Ishikawa (cell line): Measurements from ENCODE around the gene EPHA6.

Experiments used
- CEBPB ChIP-seq: IDR thresholded peaks from 2 replicates; pipeline ENCODE4 v1.6.1; 2012
- CREB1 ChIP-seq: IDR thresholded peaks from 2 replicates; pipeline ENCODE4 v1.6.1; 2012; ENCODE audit warnings: low read depth
- EGR1 ChIP-seq: IDR thresholded peaks from 2 replicates; pipeline ENCODE4 v1.6.1; 2012
- EP300 ChIP-seq: IDR thresholded peaks from 2 replicates; pipeline ENCODE4 v1.6.1; 2012; ENCODE audit warnings: borderline replicate concordance
- FOXM1 ChIP-seq: IDR thresholded peaks from 2 replicates; pipeline ENCODE4 v1.6.1; 2012; ENCODE audit warnings: low read depth, borderline replicate concordance
- MAX ChIP-seq: IDR thresholded peaks from 2 replicates; pipeline ENCODE4 v1.6.1; 2012
- NFIC ChIP-seq: IDR thresholded peaks from 2 replicates; pipeline ENCODE4 v1.6.1; 2012
- RAD21 ChIP-seq: IDR thresholded peaks from 2 replicates; pipeline ENCODE4 v1.6.1; 2012; ENCODE audit warnings: low read depth
- TAF1 ChIP-seq: IDR thresholded peaks from 2 replicates; pipeline ENCODE4 v1.6.1; 2012; ENCODE audit warnings: low read depth, mild to moderate bottlenecking
- TCF12 ChIP-seq: IDR thresholded peaks from 2 replicates; pipeline ENCODE4 v1.6.1; 2012; ENCODE audit warnings: low read depth
- TEAD4 ChIP-seq: IDR thresholded peaks from 2 replicates; pipeline ENCODE4 v1.6.1; 2012
- USF1 ChIP-seq: IDR thresholded peaks from 2 replicates; pipeline ENCODE4 v1.6.1; 2012
- YY1 ChIP-seq: IDR thresholded peaks from 2 replicates; pipeline ENCODE4 v1.6.1; 2012; ENCODE audit warnings: low read depth
- ZBTB7A ChIP-seq: IDR thresholded peaks from 2 replicates; pipeline ENCODE4 v1.6.1; 2012; ENCODE audit warnings: low read depth
- TF ChIP-seq, protein P1 (sequence below): IDR thresholded peaks from 2 replicates; pipeline ENCODE4 v1.6.1; 2012; ENCODE audit warnings: low read depth, mild to moderate bottlenecking

EPHA6 gene

DNA sequence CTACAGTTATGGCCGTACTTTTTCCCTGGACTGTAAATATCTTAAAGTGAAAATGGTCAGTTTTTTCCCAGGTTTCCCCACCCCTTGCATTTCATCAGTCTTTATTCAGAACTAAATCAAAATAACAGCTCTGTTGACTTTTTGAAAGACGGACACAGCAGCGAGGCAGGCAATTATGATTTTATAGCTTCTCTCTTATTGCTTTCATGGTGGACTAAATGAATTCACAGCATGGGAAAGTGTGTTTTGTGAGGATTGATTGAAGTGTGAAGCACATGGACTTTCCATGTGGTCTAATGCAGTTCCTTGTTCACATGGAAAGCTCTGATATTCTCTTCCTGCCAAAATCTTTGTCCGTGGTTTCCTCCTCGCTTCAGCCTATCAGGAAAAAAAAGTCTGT, 681.5 kb downstream of the EPHA6 start:
- TF ChIP-seq EGR1 (no peak), RAD21 (no peak), EP300 (no peak), YY1 (no peak), CREB1 (no peak), USF1 (no peak), TCF12 (no peak), ZBTB7A (no peak), MAX (no peak), TAF1 (no peak), TEAD4 (no peak), CEBPB (no peak), NFIC (no peak), FOXM1 (no peak)
- TF ChIP-seq, protein P1, sequence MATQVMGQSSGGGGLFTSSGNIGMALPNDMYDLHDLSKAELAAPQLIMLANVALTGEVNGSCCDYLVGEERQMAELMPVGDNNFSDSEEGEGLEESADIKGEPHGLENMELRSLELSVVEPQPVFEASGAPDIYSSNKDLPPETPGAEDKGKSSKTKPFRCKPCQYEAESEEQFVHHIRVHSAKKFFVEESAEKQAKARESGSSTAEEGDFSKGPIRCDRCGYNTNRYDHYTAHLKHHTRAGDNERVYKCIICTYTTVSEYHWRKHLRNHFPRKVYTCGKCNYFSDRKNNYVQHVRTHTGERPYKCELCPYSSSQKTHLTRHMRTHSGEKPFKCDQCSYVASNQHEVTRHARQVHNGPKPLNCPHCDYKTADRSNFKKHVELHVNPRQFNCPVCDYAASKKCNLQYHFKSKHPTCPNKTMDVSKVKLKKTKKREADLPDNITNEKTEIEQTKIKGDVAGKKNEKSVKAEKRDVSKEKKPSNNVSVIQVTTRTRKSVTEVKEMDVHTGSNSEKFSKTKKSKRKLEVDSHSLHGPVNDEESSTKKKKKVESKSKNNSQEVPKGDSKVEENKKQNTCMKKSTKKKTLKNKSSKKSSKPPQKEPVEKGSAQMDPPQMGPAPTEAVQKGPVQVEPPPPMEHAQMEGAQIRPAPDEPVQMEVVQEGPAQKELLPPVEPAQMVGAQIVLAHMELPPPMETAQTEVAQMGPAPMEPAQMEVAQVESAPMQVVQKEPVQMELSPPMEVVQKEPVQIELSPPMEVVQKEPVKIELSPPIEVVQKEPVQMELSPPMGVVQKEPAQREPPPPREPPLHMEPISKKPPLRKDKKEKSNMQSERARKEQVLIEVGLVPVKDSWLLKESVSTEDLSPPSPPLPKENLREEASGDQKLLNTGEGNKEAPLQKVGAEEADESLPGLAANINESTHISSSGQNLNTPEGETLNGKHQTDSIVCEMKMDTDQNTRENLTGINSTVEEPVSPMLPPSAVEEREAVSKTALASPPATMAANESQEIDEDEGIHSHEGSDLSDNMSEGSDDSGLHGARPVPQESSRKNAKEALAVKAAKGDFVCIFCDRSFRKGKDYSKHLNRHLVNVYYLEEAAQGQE: no peak

- TF ChIP-seq FOXM1 (no peak), MAX (no peak), TCF12 (no peak), RAD21 (no peak), TAF1 (no peak), EGR1 (no peak), ZBTB7A (no peak), YY1 (no peak), CREB1 (no peak), CEBPB (no peak), USF1 (no peak), TEAD4 (no peak), NFIC (no peak), EP300 (no peak)
- TF ChIP-seq, protein P1: no peak
Observed at GRCh38 chr3:97497138-97497537, 682.7 kb downstream of the EPHA6 start.

- TF ChIP-seq TCF12: no peak
- no peak for TF ChIP-seq MAX
- no peak for TF ChIP-seq EP300
- no peak for TF ChIP-seq TAF1
- TF ChIP-seq, protein P1: no peak
- no peak for TF ChIP-seq EGR1
- no peak for TF ChIP-seq FOXM1
Observed at GRCh38 chr3:97504463-97504862, 690.1 kb downstream of the EPHA6 start.

DNA sequence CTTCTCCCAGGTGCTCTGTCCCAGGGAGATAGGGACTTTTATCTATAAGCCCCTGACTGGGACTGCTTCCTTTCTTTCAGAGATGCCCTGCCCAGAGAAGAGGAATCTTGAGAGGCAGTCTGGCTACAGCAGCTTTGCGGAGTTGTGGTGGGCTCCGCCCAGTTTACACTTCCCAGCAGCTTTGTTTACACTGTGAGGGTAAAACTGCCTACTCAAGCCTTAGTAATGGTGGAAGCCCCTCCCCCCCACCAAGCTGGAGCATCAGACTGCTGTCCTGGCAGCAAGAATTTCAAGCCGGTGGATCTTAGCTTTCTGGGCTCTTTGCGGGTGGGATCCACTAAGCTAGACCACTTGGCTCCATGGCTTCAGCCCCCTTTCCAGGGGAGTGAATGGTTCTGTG, 696.4 kb downstream of the EPHA6 start:
- TF ChIP-seq NFIC (no peak), CREB1 (no peak), TCF12 (no peak), ZBTB7A (no peak), RAD21 (no peak), CEBPB (no peak), YY1 (no peak), USF1 (no peak), MAX (no peak), EGR1 (no peak)
